ENCODE data around the gene YRDC.
A peak's percentile ranks its signal among the peaks of the same experiment; 100 is the strongest.
"Not testable (repeated sequence)": the region's sequence is repeated elsewhere in the genome, so short reads cannot be mapped to it uniquely, and the experiment has no call there.

The YRDC gene

DNA sequence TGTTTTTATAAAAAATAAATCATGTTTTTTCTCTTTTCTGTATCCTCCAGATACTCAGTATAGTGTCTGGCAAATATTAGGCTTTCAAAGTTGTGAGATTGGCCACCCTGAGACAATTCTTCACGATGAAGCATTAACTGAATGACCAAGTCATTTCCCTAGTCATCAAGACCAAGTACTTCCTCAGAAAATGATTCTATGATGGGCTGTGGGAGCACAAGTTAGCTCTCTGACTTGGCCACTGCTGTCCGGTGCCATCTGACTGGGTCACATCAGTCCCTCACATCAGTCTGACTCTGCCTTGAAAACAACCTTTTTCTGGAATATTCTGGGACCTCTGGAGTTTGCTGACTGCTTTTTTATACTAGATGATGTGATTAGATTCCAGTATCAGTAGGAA lies 13.5 kb upstream of the YRDC start:
- DNase-seq = no peak

GRCh38 chr1:37817481-37817880 lies 9.5 kb upstream of the YRDC start:
- DNase-seq = no peak

- no peak for DNase-seq
These were observed 6.2 kb upstream of the YRDC start for GRCh38 chr1:37814252-37814651.

DNA sequence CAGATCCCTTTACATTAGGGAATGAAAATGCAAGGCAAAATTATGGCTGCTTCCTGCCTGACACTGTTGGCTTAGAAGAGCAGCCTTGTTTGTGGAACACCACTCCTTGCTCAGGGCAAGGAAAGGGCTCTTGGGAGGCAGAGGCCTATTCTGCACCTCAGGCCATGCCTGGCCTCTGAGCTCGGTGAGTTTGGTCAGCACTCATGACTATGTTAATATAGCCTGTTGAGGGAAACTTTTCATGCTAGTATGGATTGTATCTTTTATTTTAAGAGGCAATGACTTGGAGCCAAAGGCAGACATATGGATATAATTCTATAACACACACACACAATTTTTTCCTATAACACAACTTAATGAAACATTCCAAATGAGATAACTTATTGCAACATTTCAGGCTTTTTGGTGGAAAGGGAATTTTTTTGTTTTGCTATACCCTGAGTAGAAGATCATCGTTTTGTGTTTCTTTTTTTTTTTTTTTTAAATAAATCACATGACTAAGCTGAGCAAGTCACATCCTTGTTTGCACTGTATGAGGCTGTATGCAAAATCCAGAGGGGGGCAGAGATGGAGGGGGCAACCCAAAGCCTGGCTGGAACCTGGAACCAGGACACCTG lies 5.6 kb upstream of the YRDC start:
- no peak for DNase-seq

- peak; percentile 62 for DNase-seq
These were observed 3.1 kb upstream of the YRDC start for GRCh38 chr1:37811027-37811655.

GRCh38 chr1:37809942-37810341 lies 1.9 kb upstream of the YRDC start:
- DNase-seq = no peak

GRCh38 chr1:37808369-37809319 lies 636 bp upstream of the YRDC start:
- DNase-seq = peak; percentile 19

DNA sequence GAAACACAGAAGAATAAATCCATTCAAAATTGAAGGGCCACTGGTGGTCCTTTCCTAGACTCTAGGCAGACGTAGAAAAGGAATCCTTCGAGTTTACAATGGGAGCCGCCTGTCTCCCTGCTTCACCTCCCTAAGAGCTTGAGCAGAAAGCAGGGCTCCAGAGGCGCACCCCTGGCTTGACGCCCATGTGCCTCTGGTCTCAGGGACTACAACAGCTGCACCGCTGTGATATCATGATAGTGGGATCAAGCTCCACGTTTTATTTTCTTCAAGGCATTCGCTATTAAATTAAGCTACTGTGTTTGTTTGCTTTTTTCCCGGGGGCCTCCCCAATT lies 821 bp downstream of the YRDC start:
- DNase-seq = no peak

GRCh38 chr1:37802439-37802838 lies 5.6 kb downstream of the YRDC start:
- no peak for DNase-seq

- DNase-seq = no peak
These were observed 10.2 kb downstream of the YRDC start for GRCh38 chr1:37797750-37798345.

DNA sequence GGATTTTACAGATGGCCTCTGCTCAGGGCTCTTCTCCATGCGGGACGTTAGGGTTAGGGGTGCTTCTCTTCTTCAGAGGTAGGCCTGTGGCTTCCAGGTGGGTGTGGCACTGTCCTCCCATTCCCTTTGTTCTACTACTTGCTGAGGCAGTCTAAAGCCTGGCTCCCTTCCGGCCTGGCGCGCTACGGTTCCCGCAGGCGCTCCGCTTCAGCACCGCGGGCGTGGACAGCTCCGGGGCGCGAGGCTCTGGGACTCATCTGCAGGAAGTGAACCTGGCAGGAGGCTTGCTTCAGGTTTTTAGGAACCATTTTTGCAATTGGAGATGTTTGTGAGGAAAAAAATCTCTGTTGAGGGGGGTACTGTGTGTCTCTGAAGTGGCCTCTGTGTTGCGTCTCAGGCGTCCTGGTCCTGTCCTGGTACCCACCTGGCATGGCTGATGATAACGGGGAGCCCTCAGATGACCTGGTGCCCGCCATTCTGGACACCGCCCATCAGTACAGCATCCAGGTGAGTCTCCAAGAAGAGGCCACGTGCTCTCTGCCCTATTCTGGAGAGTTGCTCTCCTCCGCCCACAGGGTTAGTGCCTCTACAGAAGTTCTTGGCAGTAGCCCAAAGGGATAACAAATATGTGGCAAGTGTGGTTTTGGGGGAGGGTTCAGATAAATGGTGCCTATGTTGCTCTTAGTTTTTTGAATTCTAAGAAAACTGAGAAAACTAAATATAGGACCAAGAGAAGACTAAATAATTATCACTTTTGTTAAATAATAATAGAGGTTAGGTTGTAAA lies 12.5 kb downstream of the YRDC start:
- DNase-seq = no peak

DNA sequence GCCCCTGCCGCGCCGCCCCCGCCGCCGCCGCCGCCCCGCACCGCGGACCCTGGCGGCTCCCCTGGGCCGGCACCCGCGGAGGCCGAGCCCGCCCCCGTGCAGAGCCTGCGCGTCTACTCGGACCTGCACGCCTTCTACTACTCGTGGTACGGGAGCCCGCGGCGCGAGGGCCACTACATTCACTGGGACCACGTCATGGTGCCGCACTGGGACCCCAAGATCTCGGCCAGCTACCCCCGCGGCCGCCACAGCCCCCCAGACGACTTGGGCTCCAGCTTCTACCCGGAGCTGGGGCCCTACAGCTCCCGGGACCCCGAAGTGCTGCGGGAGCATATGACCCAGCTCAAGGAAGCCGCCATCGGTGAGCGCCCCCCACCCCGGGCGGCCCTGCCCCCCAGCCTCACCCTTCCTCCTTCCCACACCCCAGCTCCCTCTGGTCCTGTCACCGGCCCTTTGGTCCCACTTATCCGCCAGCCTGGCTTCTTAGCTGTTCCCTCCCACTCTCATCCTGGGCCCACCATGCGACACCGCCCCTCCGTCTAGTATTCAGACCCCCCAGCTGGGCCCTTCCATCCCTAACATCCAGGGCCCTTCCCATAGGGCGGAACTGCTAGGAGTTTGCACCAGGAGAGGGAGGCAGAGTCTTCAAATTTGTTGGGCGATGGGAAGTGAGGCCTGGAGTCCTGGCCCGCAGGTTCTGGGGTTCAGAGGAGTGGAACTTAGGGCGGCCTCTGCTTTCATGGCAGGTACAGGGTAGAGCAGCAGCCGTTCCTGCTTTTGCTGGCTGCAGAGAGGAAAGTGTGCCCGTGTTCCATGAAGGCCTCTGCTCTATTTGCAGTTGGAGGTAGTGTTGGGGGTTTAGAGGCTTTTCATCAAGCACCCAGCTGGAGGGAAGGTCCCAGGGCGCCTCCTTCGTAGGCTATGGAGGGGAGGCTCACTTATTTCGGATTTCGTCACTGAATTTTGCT lies 13.4 kb downstream of the YRDC start:
- DNase-seq = peak; percentile 19

DNA sequence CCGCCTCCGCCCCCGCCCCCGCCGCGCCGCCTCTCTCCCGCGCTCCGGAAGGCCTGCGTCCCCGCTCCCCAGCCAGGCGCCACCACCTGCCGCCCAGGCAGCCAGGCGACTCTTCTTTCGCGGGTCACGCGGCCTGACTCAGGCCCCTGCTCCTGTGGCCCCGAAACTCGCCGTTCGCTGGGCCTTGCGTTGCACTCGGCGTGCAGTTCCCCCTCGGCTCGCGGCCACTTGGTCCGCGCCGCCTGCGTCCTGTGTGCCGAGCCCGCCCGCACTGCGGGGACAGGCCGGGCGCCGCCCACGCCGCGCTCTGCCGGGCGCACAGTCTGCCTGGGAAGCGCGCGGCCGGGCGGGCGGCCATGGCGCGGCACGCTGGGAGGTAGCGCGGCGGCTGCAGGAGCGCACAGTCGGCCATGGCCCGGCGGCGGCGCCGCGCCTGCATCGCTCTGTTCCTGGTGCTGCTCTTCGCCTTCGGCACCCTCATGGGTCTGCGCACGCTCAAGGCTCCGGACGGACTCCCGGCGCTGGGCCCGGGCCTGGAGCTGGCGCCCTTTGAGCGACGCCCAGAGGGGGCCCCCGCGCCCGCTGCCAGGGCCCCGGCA lies 14.1 kb downstream of the YRDC start, which contains the start of gene MANEAL:
Gene MANEAL (plus strand): TSS at position 75 of the 599 bp plus-strand sequence. CDS start 336 bp downstream, at position 411.
- peak; percentile 51 for DNase-seq

GRCh38 chr1:37792943-37793686 lies 14.9 kb downstream of the YRDC start:
- no peak for DNase-seq

- no peak for DNase-seq
These were observed 25.5 kb downstream of the YRDC start for GRCh38 chr1:37782491-37782890.

DNA sequence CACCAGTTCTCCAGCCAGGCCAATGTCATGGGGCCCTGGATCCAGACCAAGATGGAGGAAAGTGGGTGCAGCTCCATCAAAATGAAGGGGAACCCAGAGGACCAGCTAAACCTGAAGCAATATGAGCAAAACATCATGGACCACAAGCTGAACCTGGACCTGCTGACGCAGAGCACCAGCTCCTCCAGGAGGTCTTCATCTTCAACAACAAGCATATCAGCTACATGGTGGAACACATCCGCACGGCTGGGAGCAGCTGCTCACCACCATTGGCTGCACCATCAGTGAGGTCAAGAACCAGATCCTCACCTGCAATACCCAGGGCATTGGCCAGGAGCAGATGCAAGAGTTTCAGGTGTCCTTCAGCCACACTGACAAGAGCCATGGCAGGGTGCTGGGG lies 29.4 kb downstream of the YRDC start:
- no peak for DNase-seq

GRCh38 chr1:37776946-37777516 lies 31.0 kb downstream of the YRDC start:
- no peak for DNase-seq

DNA sequence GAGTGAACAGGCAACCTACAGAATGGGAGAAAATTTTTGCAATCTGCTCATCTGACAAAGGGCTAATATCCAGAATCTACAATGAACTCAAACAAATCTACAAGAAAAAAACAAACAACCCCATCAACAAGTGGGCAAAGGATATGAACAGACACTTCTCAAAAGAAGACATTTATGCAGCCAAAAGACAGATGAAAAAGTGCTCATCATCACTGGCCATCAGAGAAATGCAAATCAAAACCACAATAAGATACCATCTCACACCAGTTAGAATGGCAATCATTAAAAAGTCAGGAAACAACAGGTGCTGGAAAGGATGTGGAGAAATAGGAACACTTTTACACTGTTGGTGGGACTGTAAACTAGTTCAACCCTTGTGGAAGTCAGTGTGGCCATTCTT lies 36.6 kb downstream of the YRDC start:
- DNase-seq = not testable (repeated sequence)

- DNase-seq = no peak
These were observed 40.5 kb downstream of the YRDC start for GRCh38 chr1:37767488-37767887.
